H1 (cell line): ENCODE measurements around the gene AP4M1. TPM values are rescaled to one million over a fixed set of nuclear protein-coding genes. Genes with fewer than 3 reads are reported as not detected.

Source experiments
- CTCF ChIA-PET: fragments of 300-600 bp; sonication (Branson Sonifier 250); formaldehyde crosslinking; loops from one replicate; lab custom pipeline; 2021; ENCODE audit not compliant: partially characterized antibody; lab: Charles Lee
- POLR2A ChIA-PET: fragments of 300-600 bp; sonication (Branson Sonifier 250); formaldehyde crosslinking; loops from one replicate; lab custom pipeline; 2021; ENCODE audit warnings: inconsistent platforms; ENCODE audit not compliant: partially characterized antibody; lab: Charles Lee
- DNase-seq, 2 experiments: peaks; one replicate each; pipeline versions ENCODE4 v3.0.0 to v3.0.0-alpha.2; 2010 to 2022; ENCODE audit warnings: low spot score in 2 of 2, low read depth in 1 of 2, mixed read lengths in 1 of 2
- FAIRE-seq: peaks from 2 replicates; lab custom pipeline; 2011; peaks lifted over from hg19 to GRCh38; lab: Jason Lieb, UNC
- H2AFZ ChIP-seq: 2 replicates; pipeline ENCODE4 v1.8.1; 2012; ENCODE audit warnings: low read length, inconsistent platforms
- H2AK5ac ChIP-seq: 2 replicates; pipeline ENCODE4 v1.6.1; 2013; ENCODE audit warnings: low read depth, low read length
- H2BK120ac ChIP-seq: replicated peaks from 2 replicates; pipeline ENCODE3; 2013; ENCODE audit warnings: low read depth, low read length, inconsistent platforms
- H2BK12ac ChIP-seq: 2 replicates; pipeline ENCODE4 v1.6.1; 2013; ENCODE audit warnings: low read depth, low read length
- H2BK15ac ChIP-seq: 2 replicates; pipeline ENCODE4 v1.6.1; 2013; ENCODE audit warnings: low read length
- H2BK20ac ChIP-seq: 2 replicates; pipeline ENCODE4 v1.6.1; 2013; ENCODE audit warnings: low read length
- H2BK5ac ChIP-seq: 2 replicates; pipeline ENCODE4 v1.6.1; 2013; ENCODE audit warnings: low read depth, low read length
- H3K14ac ChIP-seq: 2 replicates; pipeline ENCODE4 v1.6.1; 2013; ENCODE audit warnings: inconsistent platforms; ENCODE audit not compliant: insufficient read length
- H3K18ac ChIP-seq: 2 replicates; pipeline ENCODE4 v1.6.1; 2013; ENCODE audit warnings: low read length; ENCODE audit errors: extremely low read depth
- H3K23ac ChIP-seq: 2 replicates; pipeline ENCODE4 v1.6.1; 2013; ENCODE audit warnings: inconsistent platforms; ENCODE audit not compliant: insufficient read length
- H3K23me2 ChIP-seq: 2 replicates; pipeline ENCODE4 v1.6.1; 2013; ENCODE audit warnings: low read depth, low read length
- H3K27ac ChIP-seq: 2 replicates; pipeline ENCODE4 v1.6.1; 2011; ENCODE audit warnings: low read depth, low read length, inconsistent platforms
- H3K27me3 ChIP-seq, 4 experiments: replicated peaks in 1 of 4; 1 replicate in 1 of 4; 2 replicates in 3 of 4; pipeline versions ENCODE4 v1.6.1 to v1.8.1; 2011 to 2013; ENCODE audit warnings: low read length in 3 of 4, mild to moderate bottlenecking in 3 of 4, inconsistent platforms in 2 of 4, mixed read lengths in 2 of 4, moderate library complexity in 1 of 4; ENCODE audit not compliant: control insufficient read depth in 3 of 4, insufficient read depth in 3 of 4; ENCODE audit errors: extremely low read depth in 1 of 4
- H3K36me3 ChIP-seq, 4 experiments: 2 replicates each; pipeline versions ENCODE4 v1.6.1 to v1.8.1; 2011 to 2013; ENCODE audit warnings: mild to moderate bottlenecking in 4 of 4, low read length in 3 of 4, moderate library complexity in 2 of 4, control low read depth in 1 of 4, inconsistent platforms in 1 of 4; ENCODE audit not compliant: insufficient read depth in 4 of 4, control insufficient read depth in 2 of 4
- H3K4ac ChIP-seq: replicated peaks from 2 replicates; pipeline ENCODE3; 2013; ENCODE audit warnings: low read length, low read depth, mixed read lengths, inconsistent platforms; ENCODE audit not compliant: insufficient read length
- H3K4me1 ChIP-seq, 4 experiments: replicated peaks in 1 of 4; 1 replicate in 1 of 4; 2 replicates in 3 of 4; pipeline versions ENCODE4 v1.6.1 to v1.8.1; 2011 to 2013; ENCODE audit warnings: low read length in 3 of 4, inconsistent platforms in 2 of 4, mixed read lengths in 1 of 4; ENCODE audit not compliant: insufficient read depth in 4 of 4, control insufficient read depth in 3 of 4
- H3K4me2 ChIP-seq, 2 experiments: 2 replicates each; pipeline versions ENCODE4 v1.6.1 to v1.8.1; 2011 to 2013; ENCODE audit warnings: low read depth in 2 of 2, low read length in 2 of 2, control low read depth in 1 of 2, inconsistent platforms in 1 of 2, mild to moderate bottlenecking in 1 of 2; ENCODE audit not compliant: insufficient read depth in 1 of 2
- H3K4me3 ChIP-seq, 4 experiments: fragments of 200-600, 300-600 bp in 1 of 4; sonication (generic), shearing (Covaris generic), sonication (Bioruptor Twin) in 1 of 4; 2 replicates each; pipeline versions ENCODE4 v1.5.1 to v1.8.1; 2011 to 2016; ENCODE audit warnings: low read length in 4 of 4, low read depth in 3 of 4, control low read depth in 2 of 4, inconsistent platforms in 2 of 4, mild to moderate bottlenecking in 2 of 4, mixed read lengths in 1 of 4, moderate library complexity in 1 of 4; ENCODE audit not compliant: insufficient read depth in 2 of 4; ENCODE audit errors: extremely low read depth in 1 of 4
- H3K56ac ChIP-seq: replicated peaks from 2 replicates; pipeline ENCODE3; 2013; ENCODE audit warnings: low read depth, mild to moderate bottlenecking, mixed read lengths, low read length, inconsistent platforms; ENCODE audit not compliant: insufficient read length
- H3K79me1 ChIP-seq: 2 replicates; pipeline ENCODE4 v1.6.1; 2013; ENCODE audit warnings: low read depth, low read length, control low read depth
- H3K79me2 ChIP-seq, 2 experiments: 2 replicates each; pipeline versions ENCODE4 v1.6.1 to v1.8.1; 2012 to 2013; ENCODE audit warnings: low read length in 2 of 2, mild to moderate bottlenecking in 2 of 2, inconsistent platforms in 1 of 2; ENCODE audit not compliant: insufficient read depth in 2 of 2, control insufficient read depth in 1 of 2
- H3K9ac ChIP-seq, 4 experiments: replicated peaks in 1 of 4; 1 replicate in 1 of 4; 2 replicates in 3 of 4; pipeline versions ENCODE4 v1.6.1 to v1.8.1; 2011 to 2013; ENCODE audit warnings: low read depth in 3 of 4, low read length in 3 of 4, control low read depth in 2 of 4, mild to moderate bottlenecking in 2 of 4, moderate library complexity in 2 of 4, inconsistent platforms in 1 of 4; ENCODE audit errors: extremely low read depth in 1 of 4
- H3K9me3 ChIP-seq, 2 experiments: 2 replicates each; pipeline versions ENCODE4 v1.6.1 to v1.8.1; 2012 to 2013; ENCODE audit warnings: mild to moderate bottlenecking in 2 of 2, moderate library complexity in 2 of 2, control low read depth in 1 of 2, inconsistent platforms in 1 of 2, low read depth in 1 of 2, low read length in 1 of 2, mixed read lengths in 1 of 2; ENCODE audit not compliant: insufficient read depth in 2 of 2
- H4K20me1 ChIP-seq, 2 experiments: replicated peaks in 1 of 2; 2 replicates each; pipeline versions ENCODE3 to v1.8.1; 2011 to 2013; ENCODE audit warnings: inconsistent platforms in 2 of 2, low read length in 2 of 2, mild to moderate bottlenecking in 1 of 2; ENCODE audit not compliant: insufficient read depth in 2 of 2, control insufficient read depth in 1 of 2
- H4K5ac ChIP-seq: 2 replicates; pipeline ENCODE4 v1.6.1; 2013; ENCODE audit warnings: low read length, low read depth, mixed read lengths, inconsistent platforms; ENCODE audit not compliant: insufficient read length
- H4K8ac ChIP-seq: 2 replicates; pipeline ENCODE4 v1.8.0; 2013; ENCODE audit warnings: mild to moderate bottlenecking, moderate library complexity, low read length, inconsistent platforms; ENCODE audit not compliant: insufficient read depth; ENCODE audit errors: extremely low read depth
- H4K91ac ChIP-seq: replicated peaks from 2 replicates; pipeline ENCODE3; 2013; ENCODE audit warnings: low read length, mixed read lengths, inconsistent platforms; ENCODE audit not compliant: insufficient read length
- CEBPB ChIP-seq: IDR thresholded peaks from 2 replicates; pipeline ENCODE4 v1.6.1; 2012; ENCODE audit warnings: low read depth, low read length
- CHD2 ChIP-seq: IDR thresholded peaks from 2 replicates; pipeline ENCODE4 v1.6.1; 2012; ENCODE audit warnings: low read length, improper control_type of control experiment
- KDM5A ChIP-seq: fragments of 200-600 bp; IDR thresholded peaks from 2 replicates; pipeline ENCODE4 v1.7.1; 2012; ENCODE audit warnings: mild to moderate bottlenecking, low read length, inconsistent platforms, mixed read lengths
- POLR2AphosphoS5 ChIP-seq: IDR thresholded peaks from 2 replicates; pipeline ENCODE4 v1.6.1; 2011; ENCODE audit warnings: low read depth, low read length
- WGBS, 2 experiments: shearing (Covaris generic) in 1 of 2; methylation state at CpG; one replicate each; pipeline versions ENCODE4 v1.1.6 to v1.1.7; 2013 to 2015; ENCODE audit warnings: low lambda C conversion rate in 2 of 2, mixed read lengths in 2 of 2, inconsistent platforms in 1 of 2, low coverage in 1 of 2, missing lambda C conversion rate in 1 of 2; ENCODE audit not compliant: insufficient replicate concordance in 2 of 2, insufficient coverage in 1 of 2, insufficient read length in 1 of 2; ENCODE audit errors: extremely low coverage in 1 of 2, missing lambda C conversion rate in 1 of 2; 5-methylcytosine and 5-hydroxymethylcytosine counted together
- polyA plus RNA-seq, 7 experiments: library from polyadenylated mRNA; depleted of rRNA in 3 of 7; stranded (reverse) in 5 of 7; unstranded in 2 of 7; fragments of >200 nt in 5 of 7; fragments of 200-250 nt in 2 of 7; gene quantifications; 1 replicate in 5 of 7; 2 replicates in 1 of 7; 4 replicates in 1 of 7; pipeline versions ENCODE4 v1.2.1 to v1.2.3, GENCODE V29; 2011 to 2013; ENCODE audit warnings: missing spikeins in 2 of 7, mixed read lengths in 2 of 7
- total RNA-seq: library from RNA; stranded (reverse); fragmentation: NEBNext Ultra II Directional; extraction: Animal tissue kit (Norgen Biotek cat#: 25700); gene quantifications from 2 replicates; pipeline ENCODE4 v1.2.1, GENCODE V29; 2021

AP4M1 gene
- total and polyA plus RNA-seq, 2 of the 8 experiments (the other 6 are each of a cell fraction or from before 2014, with no cell fraction given), result 15.2 to 16.6 TPM

- H3K56ac ChIP-seq, result no peak overlapping the region
- H3K79me2 ChIP-seq, result peaks cover 0 to 2% of the 10 kb centered on the region in 2 experiments; a peak in 1 of 4 replicates
- H3K9me3 ChIP-seq, result no peaks in the 10 kb centered on the region
- H3K79me1 ChIP-seq, result no peaks in the 10 kb centered on the region
- DNase-seq, result no peak
- no peak overlapping the region for H4K91ac ChIP-seq
- H2BK5ac ChIP-seq, result no peak overlapping the region
- CTCF ChIA-PET, result interaction anchor here (0.6 to 1.8 kb wide), 3 partner anchors 13 to 146 kb away, joined by 3 to 5 read pairs (median 4); no protein-coding TSS in a partner anchor
- H3K23ac ChIP-seq, result no peak overlapping the region
- no peak overlapping the region for H2AFZ ChIP-seq
- no peak overlapping the region for H3K9ac ChIP-seq
- H2BK12ac ChIP-seq, result no peak overlapping the region
- H2BK15ac ChIP-seq, result no peak overlapping the region
- no peak overlapping the region for H2BK20ac ChIP-seq
- no peak overlapping the region for H2BK120ac ChIP-seq
- H3K4me3 ChIP-seq, result no peak overlapping the region
- H2AK5ac ChIP-seq, result no peak overlapping the region
- POLR2A ChIA-PET, result interaction anchor here (0.6 to 18.6 kb wide), 7 partner anchors 9 to 62 kb away, joined by 3 to 294 read pairs (median 4); partner anchors contain the start of genes ZKSCAN1, ZNF3 and ZSCAN21
- 92% methylated on average over 3 of the region's 5 CpGs; no CpG with 5 or more reads in 1 of the 2 experiments for WGBS, 2 experiments
- no peak overlapping the region for H3K14ac ChIP-seq
- H3K18ac ChIP-seq, result no peak overlapping the region
- H4K5ac ChIP-seq, result no peak overlapping the region
- H3K4me2 ChIP-seq, result no peak overlapping the region
- peaks cover 18 to 51% (median 42%) of the 10 kb centered on the region in 4 experiments for H3K36me3 ChIP-seq
- no peak overlapping the region for H4K8ac ChIP-seq
- no peak overlapping the region for H3K27ac ChIP-seq
- no peaks in the 10 kb centered on the region for H3K4me1 ChIP-seq
- TF ChIP-seq CEBPB (no peak), POLR2AphosphoS5 (no peak), CHD2 (no peak), KDM5A (no peak)
- H3K23me2 ChIP-seq, result no peaks in the 10 kb centered on the region
- H4K20me1 ChIP-seq, result peaks cover 0 to 2% of the 10 kb centered on the region in 2 experiments
- no peak overlapping the region for H3K4ac ChIP-seq
- no peak for FAIRE-seq
- no peaks in the 10 kb centered on the region for H3K27me3 ChIP-seq
Observed at GRCh38 chr7:100059251-100059739, 42.1 kb upstream of the AP4M1 start.
